Activated naive CD4-positive, alpha-beta T cell treated with anti-CD3 and anti-CD28 coated beads for 36 hours (primary cell): Measurements from ENCODE around the gene MRTFA. TPM values are rescaled to one million over a fixed set of nuclear protein-coding genes. Genes with fewer than 3 reads are reported as not detected.
A peak's percentile ranks its signal among the peaks of the same experiment; 100 is the strongest.
"Not testable (repeated sequence)": the region's sequence is repeated elsewhere in the genome, so short reads cannot be mapped to it uniquely, and the experiment has no call there.

Experiments used
- CTCF ChIA-PET: fragments of 350-600 bp; sonication (Branson Sonifier 250); formaldehyde crosslinking; loops from one replicate; lab custom pipeline; 2021; ENCODE audit warnings: antibody characterized with exemption; lab: Charles Lee
- DNase-seq: peaks from one replicate; pipeline ENCODE4 v3.0.0-alpha.2; 2020
- H3K27ac Mint-ChIP-seq: one replicate; pipeline ENCODE4 v1.8.0; 2021; ENCODE audit warnings: mild to moderate bottlenecking, mixed read lengths
- H3K27me3 Mint-ChIP-seq: one replicate; pipeline ENCODE4 v1.8.0; 2021; ENCODE audit warnings: low read depth, mixed read lengths
- H3K36me3 Mint-ChIP-seq: one replicate; pipeline ENCODE4 v1.8.0; 2021; ENCODE audit warnings: low read depth, mixed read lengths
- H3K4me1 Mint-ChIP-seq: one replicate; pipeline ENCODE4 v1.8.0; 2021; ENCODE audit warnings: low read depth, mixed read lengths
- H3K4me3 Mint-ChIP-seq: one replicate; pipeline ENCODE4 v1.8.0; 2021; ENCODE audit warnings: mild to moderate bottlenecking, moderate library complexity, mixed read lengths
- H3K9me3 Mint-ChIP-seq: one replicate; pipeline ENCODE4 v1.8.0; 2021; ENCODE audit warnings: mixed read lengths
- intact Hi-C: fragments of 100-400 bp; cut with micrococcal nuclease; formaldehyde crosslinking; loops from one replicate; pipeline ENCODE4 v1.15.1; 2023
- total RNA-seq, 2 experiments: library from RNA; stranded (reverse); gene quantifications; one replicate each; pipeline ENCODE4 v1.2.3, GENCODE V29; 2021

Gene MRTFA
- total RNA-seq, 2 experiments from 2014 or later, result 47.2 to 48.9 TPM

DNA sequence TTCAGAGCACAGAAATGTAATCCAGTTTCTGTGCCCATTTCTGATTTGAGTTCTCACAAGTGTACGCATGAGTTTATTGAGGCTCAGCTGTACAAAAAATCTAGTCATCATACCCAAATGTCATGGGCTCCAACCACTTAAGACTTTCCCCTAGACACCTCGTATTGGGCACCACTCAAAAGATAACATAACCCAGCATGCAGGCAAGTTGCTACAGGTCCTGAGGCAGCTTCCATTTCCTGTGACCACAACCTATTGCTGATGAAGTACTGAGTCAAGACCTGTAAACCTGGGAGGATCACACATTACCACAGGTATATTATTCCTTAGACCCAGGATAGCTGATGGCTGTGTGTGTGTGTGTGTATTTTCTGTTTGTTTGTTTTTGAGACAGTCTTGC, 95.2 kb downstream of the MRTFA start:
- Mint-ChIP-seq H3K27me3 (no peaks in the 10 kb centered on the region), H3K9me3 (no peaks in the 10 kb centered on the region), H3K4me3 (no peak overlapping the region), H3K27ac (peak overlapping the region; percentile 25), H3K4me1 (peaks cover 22% of the 10 kb centered on the region), H3K36me3 (peaks cover 4% of the 10 kb centered on the region)
- CTCF ChIA-PET, result interaction anchor here (1.5 kb wide), 1 partner anchor 105 kb away, joined by 6 read pairs; no protein-coding TSS in a partner anchor
- intact Hi-C loops, result no loop called here
- DNase-seq, result peak; percentile 54

DNA sequence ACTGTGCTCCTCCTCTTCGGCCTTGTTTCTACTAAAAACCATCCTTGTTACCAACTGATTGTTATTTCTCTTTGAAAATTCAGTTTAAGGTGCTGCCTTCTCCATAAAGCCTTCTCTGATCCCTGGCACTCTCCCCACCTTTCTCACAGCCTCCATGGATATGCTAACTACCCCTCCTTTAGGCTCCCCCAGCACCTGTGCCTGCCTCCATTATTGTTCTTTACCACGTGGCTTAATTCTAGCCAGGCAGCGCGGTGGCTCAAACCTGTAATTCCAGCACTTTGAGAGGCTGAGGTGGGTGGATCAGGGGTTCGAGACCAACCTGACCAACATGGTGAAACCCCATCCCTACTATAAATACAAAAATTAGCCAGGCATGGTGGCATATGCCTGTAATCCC, 96.3 kb downstream of the MRTFA start:
- H3K4me3 Mint-ChIP-seq, result no peak overlapping the region
- no peaks in the 10 kb centered on the region for H3K9me3 Mint-ChIP-seq
- no peaks in the 10 kb centered on the region for H3K36me3 Mint-ChIP-seq
- H3K27me3 Mint-ChIP-seq, result no peaks in the 10 kb centered on the region
- CTCF ChIA-PET, result no interaction called here
- H3K27ac Mint-ChIP-seq, result no peak overlapping the region
- intact Hi-C loops, result no loop called here
- peaks cover 27% of the 10 kb centered on the region for H3K4me1 Mint-ChIP-seq
- no peak for DNase-seq

DNA sequence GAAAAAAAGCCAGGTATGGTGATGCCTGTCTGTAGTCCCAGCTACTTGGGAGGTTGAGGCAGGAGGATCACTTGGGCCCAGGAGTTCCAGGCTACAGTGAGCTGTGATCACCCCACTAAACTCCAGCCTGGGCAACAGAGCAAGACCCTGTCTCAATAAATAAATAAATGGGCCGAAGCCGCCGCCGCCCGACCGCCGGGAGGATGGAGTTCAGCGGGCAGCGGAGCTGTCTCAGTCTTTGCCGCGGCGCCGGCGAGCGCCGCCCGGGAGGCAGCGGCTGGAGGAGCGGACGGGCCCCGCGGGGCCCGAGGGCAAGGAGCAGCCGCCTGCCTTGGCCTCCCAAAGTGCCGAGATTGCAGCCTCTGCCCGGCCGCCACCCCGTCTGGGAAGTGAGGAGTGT, 100.4 kb downstream of the MRTFA start:
- H3K36me3 Mint-ChIP-seq, CTCF ChIA-PET, H3K27me3 Mint-ChIP-seq, H3K4me3 Mint-ChIP-seq, H3K9me3 Mint-ChIP-seq, H3K27ac Mint-ChIP-seq, DNase-seq: not testable (repeated sequence)
- intact Hi-C loops, result loop anchor here (10.0 kb wide), 1 partner anchor 359 kb away; no protein-coding TSS in a partner anchor
- H3K4me1 Mint-ChIP-seq, result peaks cover 49% of the 10 kb centered on the region

DNA sequence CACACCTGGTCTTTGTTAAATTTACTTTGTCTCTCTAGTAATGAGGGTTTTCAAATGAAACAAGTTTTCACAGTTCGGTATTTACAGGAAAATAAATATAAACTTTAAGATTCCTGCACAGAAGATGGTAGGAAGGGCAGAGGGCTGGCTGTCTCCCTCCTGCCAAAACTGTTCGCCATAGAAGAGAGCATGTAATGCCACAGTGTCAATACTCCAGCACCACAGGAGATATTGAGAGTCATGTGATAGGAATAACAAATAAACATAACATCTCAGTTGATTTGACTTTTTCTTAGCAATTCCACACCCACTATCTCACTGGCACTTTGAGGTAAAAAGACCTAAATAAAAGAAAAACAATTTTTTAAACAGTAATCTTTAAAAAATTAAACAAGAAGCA, 100.9 kb downstream of the MRTFA start:
- H3K27ac Mint-ChIP-seq, result peak overlapping the region; percentile 87
- peaks cover 49% of the 10 kb centered on the region for H3K4me1 Mint-ChIP-seq
- intact Hi-C loops, result loop anchor here (10.0 kb wide), 1 partner anchor 359 kb away; no protein-coding TSS in a partner anchor
- CTCF ChIA-PET, result no interaction called here
- no peaks in the 10 kb centered on the region for H3K9me3 Mint-ChIP-seq
- no peaks in the 10 kb centered on the region for H3K36me3 Mint-ChIP-seq
- no peak overlapping the region for H3K4me3 Mint-ChIP-seq
- no peak for DNase-seq
- H3K27me3 Mint-ChIP-seq, result no peaks in the 10 kb centered on the region

DNA sequence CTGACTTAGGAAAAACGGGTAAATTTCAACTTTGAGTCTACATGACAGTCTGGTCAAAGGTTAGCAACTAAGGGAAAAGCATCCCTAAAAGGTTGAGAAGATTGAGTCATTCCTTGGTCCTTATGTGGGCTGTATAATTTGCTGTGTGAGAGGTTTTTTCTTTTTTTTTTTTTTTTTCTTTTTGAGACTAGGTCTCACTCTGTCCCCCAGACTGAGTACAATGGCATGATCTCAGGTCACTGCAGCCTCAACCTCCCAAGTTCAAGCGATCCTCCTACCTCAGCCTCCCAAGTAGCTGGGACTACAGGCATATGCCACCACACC, 101.4 kb downstream of the MRTFA start:
- CTCF ChIA-PET, result interaction anchor here (0.7 kb wide), 1 partner anchor 115 kb away, joined by 3 read pairs; no protein-coding TSS in a partner anchor
- no peaks in the 10 kb centered on the region for H3K36me3 Mint-ChIP-seq
- no peak overlapping the region for H3K4me3 Mint-ChIP-seq
- intact Hi-C loops, result loop anchor here (10.0 kb wide), 1 partner anchor 360 kb away; no protein-coding TSS in a partner anchor
- no peak for DNase-seq
- H3K4me1 Mint-ChIP-seq, result peaks cover 54% of the 10 kb centered on the region
- H3K27me3 Mint-ChIP-seq, result no peaks in the 10 kb centered on the region
- peak overlapping the region; percentile 87 for H3K27ac Mint-ChIP-seq
- H3K9me3 Mint-ChIP-seq, result no peaks in the 10 kb centered on the region

DNA sequence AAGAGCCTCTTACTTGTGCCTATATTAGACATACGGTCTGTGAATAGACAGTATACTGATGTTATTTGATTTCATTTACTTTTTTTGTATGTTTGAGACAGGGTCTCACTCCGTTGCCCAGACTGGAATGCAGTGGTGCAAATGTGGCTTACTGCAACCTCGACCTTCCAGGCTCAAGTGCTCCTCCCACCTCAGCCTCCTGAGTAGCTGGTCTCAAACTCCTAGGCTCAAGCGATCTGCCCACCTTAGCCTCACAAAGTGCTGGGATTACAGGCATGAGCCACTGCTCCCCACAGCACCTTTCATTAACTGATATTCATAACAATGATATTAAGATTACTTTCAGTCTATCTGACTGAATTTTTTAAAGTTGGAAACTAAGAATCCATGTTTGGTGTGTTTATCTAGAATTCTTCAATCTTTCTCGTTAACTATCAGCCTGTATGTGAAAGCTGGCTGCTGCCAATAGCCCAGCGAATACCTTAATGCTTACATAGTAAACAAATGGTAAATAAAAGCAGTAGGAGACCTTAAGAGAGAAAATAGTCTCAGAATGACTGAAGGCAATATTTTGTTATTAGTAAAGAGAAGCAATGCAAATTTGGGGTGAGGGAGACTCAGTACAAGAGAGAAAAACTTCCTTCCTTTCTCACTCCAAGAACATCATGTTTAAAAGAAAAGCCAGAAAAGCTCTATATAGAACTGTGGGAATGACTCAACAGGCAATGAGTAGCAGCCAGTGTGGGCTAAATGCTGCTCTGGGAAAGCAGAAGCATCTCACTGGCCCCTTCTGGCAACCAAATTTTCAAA, 101.9 kb downstream of the MRTFA start:
- no peaks in the 10 kb centered on the region for H3K9me3 Mint-ChIP-seq
- H3K27ac Mint-ChIP-seq, result peak overlapping the region; percentile 87
- H3K4me1 Mint-ChIP-seq, result peaks cover 59% of the 10 kb centered on the region
- DNase-seq, result peak; percentile 49
- CTCF ChIA-PET, result interaction anchor here (0.7 to 1.7 kb wide), 7 partner anchors 8 to 135 kb away, joined by 3 to 11 read pairs (median 4); no protein-coding TSS in a partner anchor
- no peaks in the 10 kb centered on the region for H3K27me3 Mint-ChIP-seq
- H3K4me3 Mint-ChIP-seq, result peak overlapping the region; percentile 68
- intact Hi-C loops, result loop anchor here (5.0 to 10.0 kb wide), 2 partner anchors 360 to 753 kb away; partner anchors contain the start of gene RANGAP1
- H3K36me3 Mint-ChIP-seq, result no peaks in the 10 kb centered on the region

DNA sequence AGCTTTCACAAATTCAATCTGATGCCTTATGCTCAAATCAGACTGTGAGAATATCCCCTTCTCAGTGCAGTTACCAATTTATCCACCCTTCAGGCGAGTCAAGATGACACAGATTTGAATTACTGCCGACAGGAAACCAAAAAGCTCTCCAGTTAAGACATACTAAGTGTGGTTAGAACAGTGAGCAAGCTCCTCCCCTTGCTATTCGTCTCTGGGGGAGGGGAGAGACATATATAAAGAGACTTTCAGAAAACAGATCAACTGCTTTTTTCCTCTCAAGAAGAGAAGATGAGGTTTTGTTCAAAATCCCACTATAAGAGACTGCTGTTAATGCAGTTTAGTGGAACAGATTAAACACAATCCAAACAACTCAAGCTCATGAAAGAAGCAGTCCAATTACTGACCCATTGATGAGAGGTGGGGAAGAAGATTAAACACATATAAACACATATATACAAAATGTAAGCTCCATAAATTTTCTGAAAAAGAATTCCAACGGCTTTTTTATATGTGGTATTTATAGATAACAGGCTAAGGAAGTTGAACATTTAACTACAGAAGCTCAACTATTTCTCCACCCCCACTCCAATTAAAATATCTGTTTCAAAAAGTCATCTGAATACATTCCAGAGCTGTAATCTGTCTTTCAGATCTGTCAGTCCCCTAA, 102.7 kb downstream of the MRTFA start:
- Mint-ChIP-seq H3K27ac (peak overlapping the region; percentile 87), H3K4me1 (peaks cover 60% of the 10 kb centered on the region), H3K36me3 (peaks cover under 1% of the 10 kb centered on the region), H3K9me3 (no peaks in the 10 kb centered on the region), H3K4me3 (peak overlapping the region; percentile 68), H3K27me3 (no peaks in the 10 kb centered on the region)
- DNase-seq, result peak; percentile 78
- intact Hi-C loops, result loop anchor here (2.0 to 10.0 kb wide), 6 partner anchors 27 to 753 kb away; partner anchors contain the start of genes MRTFA and RANGAP1
- CTCF ChIA-PET, result interaction anchor here (0.7 to 1.7 kb wide), 8 partner anchors 9 to 134 kb away, joined by 3 to 11 read pairs (median 4); no protein-coding TSS in a partner anchor

DNA sequence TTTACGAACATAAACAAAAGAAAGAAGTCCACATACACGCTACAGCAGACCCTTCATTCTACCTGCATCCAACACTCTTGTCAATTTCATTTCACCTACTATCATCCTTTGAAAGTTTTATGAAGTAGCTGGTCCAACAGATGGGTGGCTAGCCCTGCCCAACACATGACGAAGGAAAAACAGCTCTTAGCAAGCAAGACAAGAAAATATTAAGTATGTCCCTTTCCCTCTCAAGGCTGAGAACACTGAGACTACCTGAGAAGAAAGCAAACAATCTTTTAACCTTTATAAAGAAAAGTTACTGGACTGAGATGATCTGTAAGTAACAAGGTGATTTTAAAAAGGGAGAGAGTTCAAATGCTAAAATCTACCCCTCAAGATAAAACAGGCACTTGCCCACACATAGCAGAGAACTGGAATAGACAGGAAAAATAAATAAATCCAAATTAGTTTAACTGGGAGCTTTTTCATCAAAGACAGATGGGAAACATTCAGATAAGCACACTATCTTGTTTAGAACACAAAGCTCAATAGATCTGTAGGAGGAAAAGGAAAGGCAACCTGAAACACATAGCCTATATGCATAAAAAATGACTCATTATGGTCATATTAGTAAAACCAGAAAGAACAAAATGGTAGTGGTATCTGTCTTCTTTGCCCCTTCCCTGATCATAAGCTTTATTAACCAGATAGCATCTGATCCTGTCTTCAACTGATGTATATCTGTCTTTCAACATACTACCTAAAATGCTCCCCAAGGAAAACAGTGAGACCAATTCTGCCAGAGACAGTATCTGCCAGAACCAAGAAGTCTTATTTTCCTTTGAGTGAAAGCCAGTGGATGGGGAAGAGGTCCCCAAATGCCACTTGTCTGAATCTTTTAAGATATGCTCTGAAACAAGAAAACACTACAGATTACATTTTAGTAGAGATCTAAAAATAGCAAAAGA, 104.3 kb downstream of the MRTFA start:
- H3K4me3 Mint-ChIP-seq, result peak overlapping the region; percentile 68
- peaks cover 73% of the 10 kb centered on the region for H3K4me1 Mint-ChIP-seq
- CTCF ChIA-PET, result interaction anchor here (0.9 to 4.4 kb wide), 7 partner anchors 11 to 116 kb away, joined by 3 to 28 read pairs (median 4); no protein-coding TSS in a partner anchor
- DNase-seq, result no peak
- intact Hi-C loops, result loop anchor here (2.0 to 10.0 kb wide), 6 partner anchors 29 to 755 kb away; partner anchors contain the start of genes MRTFA and RANGAP1
- H3K27ac Mint-ChIP-seq, result peak overlapping the region; percentile 87
- H3K36me3 Mint-ChIP-seq, result peaks cover 5% of the 10 kb centered on the region
- H3K27me3 Mint-ChIP-seq, result no peaks in the 10 kb centered on the region
- no peaks in the 10 kb centered on the region for H3K9me3 Mint-ChIP-seq

DNA sequence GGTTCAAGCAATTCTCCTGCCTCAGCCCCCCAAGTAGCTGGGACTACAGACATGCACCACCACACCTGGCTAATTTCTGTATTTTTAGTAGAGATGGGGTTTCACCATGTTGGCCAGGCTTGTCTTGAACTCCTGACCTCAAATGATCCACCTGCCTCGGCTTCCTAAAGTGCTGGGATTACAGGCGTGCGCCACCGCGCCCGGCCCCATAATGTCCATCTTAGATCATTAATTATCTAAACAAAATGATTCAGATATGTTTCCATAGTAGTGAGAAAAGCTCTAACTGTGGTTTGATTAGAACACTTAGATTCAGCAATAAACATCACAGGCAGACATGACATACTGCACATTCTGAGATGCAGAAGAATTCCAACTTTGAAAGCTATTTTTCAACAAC, 106.1 kb downstream of the MRTFA start:
- H3K9me3 Mint-ChIP-seq, H3K36me3 Mint-ChIP-seq, H3K27me3 Mint-ChIP-seq, DNase-seq: not testable (repeated sequence)
- Mint-ChIP-seq H3K27ac (peak overlapping the region; percentile 31), H3K4me3 (peak overlapping the region; percentile 23), H3K4me1 (peaks cover 87% of the 10 kb centered on the region)
- intact Hi-C loops, result loop anchor here (5.0 to 10.0 kb wide), 2 partner anchors 364 to 757 kb away; partner anchors contain the start of gene RANGAP1
- CTCF ChIA-PET, result interaction anchor here (0.8 to 4.4 kb wide), 3 partner anchors 10 to 116 kb away, joined by 3 to 28 read pairs (median 4); no protein-coding TSS in a partner anchor

DNA sequence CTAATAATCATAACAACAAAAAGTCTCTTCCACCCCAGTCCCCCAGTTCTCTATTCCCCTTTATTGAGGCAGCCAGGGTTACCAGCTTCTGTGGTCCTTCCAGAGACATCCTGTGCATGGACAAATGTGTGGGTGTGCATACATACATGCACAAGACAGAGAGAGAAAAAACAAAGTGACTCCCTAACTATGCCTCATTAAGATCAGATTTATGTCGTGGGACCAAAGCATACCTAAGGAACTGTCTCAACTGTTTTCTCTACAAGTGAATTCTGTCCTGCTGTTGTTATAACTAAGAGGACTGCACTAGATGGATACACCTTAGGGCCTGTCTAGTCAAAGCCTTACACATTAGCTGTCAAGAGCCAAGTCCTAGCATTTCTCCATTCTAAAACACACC, 106.7 kb downstream of the MRTFA start:
- no peak overlapping the region for H3K27ac Mint-ChIP-seq
- no peak overlapping the region for H3K4me3 Mint-ChIP-seq
- no peaks in the 10 kb centered on the region for H3K27me3 Mint-ChIP-seq
- intact Hi-C loops, result loop anchor here (5.0 to 10.0 kb wide), 2 partner anchors 365 to 757 kb away; partner anchors contain the start of gene RANGAP1
- peaks cover 84% of the 10 kb centered on the region for H3K4me1 Mint-ChIP-seq
- DNase-seq, result no peak
- CTCF ChIA-PET, result interaction anchor here (4.4 kb wide), 1 partner anchor 116 kb away, joined by 28 read pairs; no protein-coding TSS in a partner anchor
- peaks cover 7% of the 10 kb centered on the region for H3K36me3 Mint-ChIP-seq
- no peaks in the 10 kb centered on the region for H3K9me3 Mint-ChIP-seq

DNA sequence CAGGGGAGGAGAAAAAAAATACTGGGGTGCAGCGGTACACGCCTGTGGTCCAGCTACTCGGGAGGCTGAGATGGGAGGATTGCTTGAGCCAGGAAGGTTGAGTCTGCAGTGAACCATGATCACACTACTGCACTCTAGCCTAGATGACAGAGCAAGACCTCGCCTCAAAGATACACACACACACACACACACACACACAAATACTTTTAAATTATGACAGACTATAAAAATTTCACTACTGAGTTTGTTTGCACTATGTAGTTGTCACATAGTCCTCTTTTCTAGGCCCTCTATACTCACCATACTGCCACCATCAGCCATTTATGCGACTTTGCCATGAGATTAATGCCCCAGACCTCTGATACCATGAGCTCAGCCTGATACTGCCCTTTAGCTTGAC, 109.6 kb downstream of the MRTFA start:
- intact Hi-C loops, result no loop called here
- H3K27ac Mint-ChIP-seq, result peak overlapping the region; percentile 80
- DNase-seq, result no peak

More for the DNA sequence above, 109.6 kb downstream of the MRTFA start:
- H3K36me3 Mint-ChIP-seq, result peaks cover 10% of the 10 kb centered on the region
- H3K4me1 Mint-ChIP-seq, result peaks cover 63% of the 10 kb centered on the region
- CTCF ChIA-PET, result interaction anchor here (0.7 to 3.8 kb wide), 7 partner anchors 22 to 119 kb away, joined by 3 to 71 read pairs (median 3); no protein-coding TSS in a partner anchor
- H3K9me3 Mint-ChIP-seq, result no peaks in the 10 kb centered on the region
- H3K4me3 Mint-ChIP-seq, result no peak overlapping the region
- H3K27me3 Mint-ChIP-seq, result no peaks in the 10 kb centered on the region
